Pancreas (tissue), 10 donors: ENCODE results near the gene IRF1. TPM values are rescaled to one million over a fixed set of nuclear protein-coding genes. Genes with fewer than 3 reads are reported as not detected.

Experiments used
- ATAC-seq, 4 donors: fragments of 200-7000 bp; cut with Tn5 transposase; one replicate each; pipeline versions ENCODE4 v1.8.0 to v1.9.1; 2020; ENCODE audit warnings: mild to moderate bottlenecking in 4 of 4, moderate library complexity in 4 of 4
- DNase-seq, 6 donors: peaks; one replicate each; pipeline ENCODE4 v3.0.0-alpha.2; 2020
- FAIRE-seq: peaks from 2 replicates; lab custom pipeline; 2012; peaks lifted over from hg19 to GRCh38; lab: Jason Lieb, UNC
- H3K27ac ChIP-seq, 4 donors: fragments of 200-600 bp; sonication (generic); 1 replicate in 3 of 4; 2 replicates in 1 of 4; pipeline versions ENCODE4 v1.5.0 to v1.8.0; 2020
- H3K27me3 ChIP-seq, 4 donors: fragments of 200-600 bp; one replicate each; pipeline ENCODE4 v1.8.0; 2021
- H3K36me3 ChIP-seq, 3 donors: fragments of 200-600 bp; sonication (generic) in 1 of 3; one replicate each; pipeline versions ENCODE4 v1.5.0 to v1.8.0; 2020 to 2021
- H3K4me1 ChIP-seq, 3 donors: fragments of 200-600 bp; one replicate each; pipeline ENCODE4 v1.8.0; 2021
- H3K4me3 ChIP-seq, 4 donors: fragments of 200-600 bp; sonication (generic) in 2 of 4; one replicate each; pipeline versions ENCODE4 v1.5.0 to v1.8.0; 2020 to 2021
- H3K9me3 ChIP-seq, 4 donors: fragments of 200-600 bp; one replicate each; pipeline ENCODE4 v1.8.0; 2021
- CTCF ChIP-seq, 4 donors: fragments of 200-600 bp; sonication (generic) in 3 of 4; IDR thresholded peaks; one replicate each; pipeline versions ENCODE4 v1.5.0 to v1.8.0; 2021; ENCODE audit warnings: antibody characterized with exemption in 4 of 4
- WGBS, 2 donors: extraction: QIAGEN DNeasy Blood & Tissue Kit; methylation state at CpG; one replicate each; pipeline ENCODE4 v1.1.7; 2013; 5-methylcytosine and 5-hydroxymethylcytosine counted together
- intact Hi-C, 3 donors: fragments of 100-400 bp; cut with DNase I; formaldehyde crosslinking; loops; one replicate each; pipeline versions ENCODE4 v1.11.1 to v1.14.2; 2022
- polyA plus RNA-seq, 2 donors: library from polyadenylated mRNA; stranded (reverse); fragments of 200-250 nt; gene quantifications; one replicate each; pipeline ENCODE4 v1.2.3, GENCODE V29; 2013
- total RNA-seq, 6 donors: library from RNA; stranded (reverse); fragmentation: NEBNext Ultra II Directional in 4 of 6; extraction: Animal tissue kit (Norgen Biotek cat#: 25700) in 4 of 6; gene quantifications; one replicate each; pipeline versions ENCODE4 v1.2.1 to v1.2.4, GENCODE V29; 2021 to 2023
- donor health status: healthy with polysubstance abuse.
- donor health status: DM: no; HTN: no; CAD: no; lungs with moderate emphysema.
- donor health status: DM: no; HTN: no; CAD: no.
- donor health status: control.
- donor health status: control.
- donor health status: Bipolar disorder and iron deficiency.
- donor health status: DM: yes; HTN: yes; CAD: no.
- donor health status: DM: no; HTN: no; CAD: no.
- donor health status: DM: no; HTN: no; CAD: no.
- donor health status: DM: yes; HTN: yes; CAD: no.

IRF1 gene
- total and polyA plus RNA-seq, 8 donors, result 7.0 to 30.8 (median 11.1) TPM

DNA sequence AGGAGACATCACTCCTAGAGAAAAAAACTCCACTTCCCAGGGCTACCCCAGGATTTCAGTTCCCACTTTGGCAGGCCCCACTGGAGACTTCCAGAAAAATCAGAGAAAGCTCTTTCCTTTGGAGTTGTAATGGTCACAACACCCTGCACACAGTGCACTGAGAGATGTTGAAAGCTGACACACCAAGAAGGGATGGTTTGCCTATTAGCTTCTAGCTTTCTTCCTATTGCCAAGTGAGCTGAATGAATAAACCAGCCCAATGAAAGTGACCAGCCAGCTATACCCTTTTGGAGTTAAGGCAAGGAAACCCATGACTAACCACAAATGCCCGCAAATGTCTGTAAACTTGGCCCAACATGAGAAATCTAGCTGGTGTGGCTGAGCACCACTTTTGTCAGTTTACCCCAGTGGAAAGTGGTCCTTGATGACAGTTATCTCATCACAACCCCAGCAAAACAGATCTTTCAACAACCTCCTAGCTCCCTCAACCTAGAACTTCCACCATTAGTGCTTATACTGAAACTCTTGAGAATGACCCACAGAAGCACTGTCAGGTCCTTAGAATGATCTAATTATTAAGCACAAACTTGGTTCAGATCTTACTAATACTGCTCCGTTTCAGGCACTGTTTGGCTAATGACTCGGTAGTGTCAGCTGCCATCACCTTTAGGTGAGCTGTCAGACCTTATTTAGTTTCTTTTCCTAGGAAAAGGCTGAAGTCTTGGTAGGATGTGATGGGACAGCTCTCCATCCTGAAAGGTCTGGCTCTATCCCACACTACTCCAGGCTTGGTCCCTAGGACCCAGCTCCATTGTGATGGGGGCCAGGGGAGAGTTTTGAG, 11.2 kb downstream of the IRF1 start:
- H3K36me3 ChIP-seq, result peaks cover 0 to 14% (median 10%) of the 10 kb centered on the region in 3 donors
- FAIRE-seq (no peak), ATAC-seq (no peak), DNase-seq (peak in 1 of 6 donors; percentile 14)
- TF ChIP-seq CTCF (IDR thresholded peaks at IDR 0.05), result no peak
- 84 to 89% methylated on average over 3 of the region's 3 CpGs for WGBS, 2 donors
- no peaks in the 10 kb centered on the region for H3K27me3 ChIP-seq
- intact Hi-C loops, result no loop called here
- no peak overlapping the region for H3K4me3 ChIP-seq
- H3K9me3 ChIP-seq, result no peaks in the 10 kb centered on the region
- peaks cover 6 to 18% (median 12%) of the 10 kb centered on the region in 3 donors for H3K4me1 ChIP-seq
- H3K27ac ChIP-seq, result no peak overlapping the region

GRCh38 chr5:132478366-132478871, 12.2 kb downstream of the IRF1 start:
- FAIRE-seq, result no peak

GRCh38 chr5:132477784-132478365, 12.7 kb downstream of the IRF1 start:
- intact Hi-C loops, result no loop called here
- DNase-seq, result peak in 1 of 6 donors; percentile 39
- no peak overlapping the region for H3K27ac ChIP-seq
- no peak for FAIRE-seq
- no peak for TF ChIP-seq CTCF (IDR thresholded peaks at IDR 0.05)
- H3K9me3 ChIP-seq, result no peaks in the 10 kb centered on the region
- no peaks in the 10 kb centered on the region for H3K27me3 ChIP-seq
- no peak for ATAC-seq
- no peaks in the 10 kb centered on the region for H3K36me3 ChIP-seq
- H3K4me1 ChIP-seq, result peaks cover 6 to 18% (median 12%) of the 10 kb centered on the region in 3 donors
- H3K4me3 ChIP-seq, result no peak overlapping the region
- 91 to 94% methylated on average over 10 of the region's 10 CpGs for WGBS, 2 donors

More at GRCh38 chr5:132478366-132478871, 12.2 kb downstream of the IRF1 start:
- no peaks in the 10 kb centered on the region for H3K9me3 ChIP-seq
- WGBS, 2 donors, result 74 to 75% methylated on average over 4 of the region's 4 CpGs
- H3K27me3 ChIP-seq, result no peaks in the 10 kb centered on the region
- no peak overlapping the region for H3K4me3 ChIP-seq
- no peak overlapping the region for H3K27ac ChIP-seq
- ATAC-seq, result no peak
- TF ChIP-seq CTCF (IDR thresholded peaks at IDR 0.05), result no peak
- peaks cover 0 to 5% (median under 1%) of the 10 kb centered on the region in 3 donors for H3K36me3 ChIP-seq
- peak in 1 of 6 donors; percentile 27 for DNase-seq
- peaks cover 6 to 18% (median 12%) of the 10 kb centered on the region in 3 donors for H3K4me1 ChIP-seq
- intact Hi-C loops, result no loop called here

GRCh38 chr5:132476876-132477781, 13.4 kb downstream of the IRF1 start:
- TF ChIP-seq CTCF (IDR thresholded peaks at IDR 0.05), result no peak
- H3K4me1 ChIP-seq, result peaks cover 6 to 18% (median 12%) of the 10 kb centered on the region in 3 donors
- FAIRE-seq (no peak), DNase-seq (peak in 1 of 6 donors; percentile 65), ATAC-seq (no peak)
- WGBS, 2 donors, result 84 to 89% methylated on average over 7 of the region's 7 CpGs
- H3K9me3 ChIP-seq, result no peaks in the 10 kb centered on the region
- no peaks in the 10 kb centered on the region for H3K27me3 ChIP-seq
- H3K36me3 ChIP-seq, result no peaks in the 10 kb centered on the region
- H3K4me3 ChIP-seq, result no peak overlapping the region
- H3K27ac ChIP-seq, result no peak overlapping the region
- intact Hi-C loops, result no loop called here
